Stomach (tissue), 9 donors: ENCODE results near the gene TRPM3. TPM values are rescaled to one million over a fixed set of nuclear protein-coding genes. Genes with fewer than 3 reads are reported as not detected.

Experiments
- DNase-seq, 2 donors: peaks; one replicate each; pipeline versions ENCODE4 v3.0.0 to v3.0.0-alpha.2; 2013 to 2019
- H3K27ac ChIP-seq, 5 donors: fragments of 200-600 bp in 4 of 5; sonication (generic) in 4 of 5; one replicate each; pipeline ENCODE4 v1.5.1; 2013 to 2019; ENCODE audit warnings: mild to moderate bottlenecking in 1 of 5, moderate library complexity in 1 of 5
- H3K27me3 ChIP-seq, 3 donors: fragments of 200-600 bp; sonication (generic); one replicate each; pipeline ENCODE4 v1.5.1; 2017 to 2019; ENCODE audit warnings: mixed run types in 1 of 3
- H3K36me3 ChIP-seq, 4 donors: fragments of 200-600 bp; sonication (generic); 1 replicate in 3 of 4; 2 replicates in 1 of 4; pipeline ENCODE4 v1.5.1; 2016 to 2019
- H3K4me1 ChIP-seq, 4 donors: fragments of 200-600 bp; sonication (generic); one replicate each; pipeline ENCODE4 v1.5.1; 2016 to 2019
- H3K4me3 ChIP-seq, 4 donors: fragments of 200-600 bp; sonication (generic) in 3 of 4; one replicate each; pipeline ENCODE4 v1.5.1; 2016 to 2019; ENCODE audit warnings: mild to moderate bottlenecking in 1 of 4
- H3K9me3 ChIP-seq, 4 donors: fragments of 200-600 bp; sonication (generic); one replicate each; pipeline ENCODE4 v1.5.1; 2016 to 2019
- CTCF ChIP-seq, 7 experiments: fragments of 450-650 bp in 4 of 7; fragments of 200-600 bp in 3 of 7; sonication (generic) in 3 of 7; IDR thresholded peaks; one replicate each; pipeline ENCODE4 v1.5.1; 2016 to 2019; ENCODE audit warnings: antibody characterized with exemption in 7 of 7, control low read depth in 2 of 7, mild to moderate bottlenecking in 1 of 7
- EP300 ChIP-seq: sonication (generic); formaldehyde crosslinking; IDR thresholded peaks from one replicate; pipeline ENCODE4 v1.6.1; 2017; ENCODE audit warnings: antibody characterized with exemption
- POLR2A ChIP-seq, 4 donors: fragments of 450-650 bp; IDR thresholded peaks; one replicate each; pipeline ENCODE4 v1.6.1; 2016; ENCODE audit warnings: antibody characterized with exemption in 4 of 4, control low read depth in 2 of 4, mild to moderate bottlenecking in 1 of 4, moderate library complexity in 1 of 4
- POLR2AphosphoS5 ChIP-seq, 3 donors: sonication (generic); formaldehyde crosslinking; IDR thresholded peaks; one replicate each; pipeline ENCODE4 v1.6.1; 2016; ENCODE audit warnings: antibody characterized with exemption in 3 of 3
- WGBS, 5 donors: extraction: QIAGEN DNeasy Blood & Tissue Kit in 3 of 5; methylation state at CpG; one replicate each; pipeline versions ENCODE4 v1.1.5 to v1.1.7; 2013 to 2018; 5-methylcytosine and 5-hydroxymethylcytosine counted together
- intact Hi-C: fragments of 100-400 bp; cut with DNase I; formaldehyde crosslinking; loops from one replicate; pipeline ENCODE4 v1.15.1; 2023; ENCODE audit warnings: low total_unique reads
- polyA plus RNA-seq, 3 donors: library from polyadenylated mRNA; stranded (reverse); fragments of 200-250 nt; gene quantifications; one replicate each; pipeline ENCODE4 v1.2.3, GENCODE V29; 2013
- total RNA-seq, 5 donors: library from RNA; depleted of rRNA; stranded (reverse); fragments of >200 nt; gene quantifications; one replicate each; pipeline versions ENCODE4 v1.1.0 to v1.2.3, GENCODE V29; 2014 to 2016
- donor health status: healthy with polysubstance abuse.
- donor health status: Bipolar disorder and iron deficiency.
- donor health status: healthy.

Gene TRPM3
- total and polyA plus RNA-seq, 8 donors = 0.03 to 6.2 (median 1.5) TPM

- 71 to 88% (median 82%) methylated on average over 2 of the region's 2 CpGs for WGBS, 5 donors
- Histone ChIP-seq H3K27ac (no peak overlapping the region), H3K27me3 (no peaks in the 10 kb centered on the region), H3K36me3 (no peaks in the 10 kb centered on the region), H3K9me3 (no peaks in the 10 kb centered on the region), H3K4me3 (no peak overlapping the region), H3K4me1 (no peaks in the 10 kb centered on the region)
- no peak for DNase-seq
- intact Hi-C loops = no loop called here
- no peak for TF ChIP-seq EP300
- no peak for TF ChIP-seq POLR2A (IDR thresholded peaks at IDR 0.05)
- TF ChIP-seq CTCF (IDR thresholded peaks at IDR 0.05) = no peak
- no peak for TF ChIP-seq POLR2AphosphoS5 (IDR thresholded peaks at IDR 0.05)
These were observed 607.1 kb downstream of the TRPM3 start for GRCh38 chr9:70514273-70514672.

- no peak overlapping the region for H3K4me3 ChIP-seq
- no peaks in the 10 kb centered on the region for H3K9me3 ChIP-seq
- 79 to 98% (median 89%) methylated on average over 3 of the region's 3 CpGs for WGBS, 5 donors
- TF ChIP-seq CTCF (IDR thresholded peaks at IDR 0.05) = no peak
- no peak for TF ChIP-seq EP300
- TF ChIP-seq POLR2AphosphoS5 (IDR thresholded peaks at IDR 0.05) = no peak
- TF ChIP-seq POLR2A (IDR thresholded peaks at IDR 0.05) = no peak
- intact Hi-C loops = no loop called here
- no peak overlapping the region for H3K27ac ChIP-seq
- no peaks in the 10 kb centered on the region for H3K36me3 ChIP-seq
- no peak for DNase-seq
- H3K27me3 ChIP-seq = no peaks in the 10 kb centered on the region
- no peaks in the 10 kb centered on the region for H3K4me1 ChIP-seq
These were observed 609.6 kb downstream of the TRPM3 start for GRCh38 chr9:70511858-70512257.

GRCh38 chr9:70510157-70510770 lies 611.2 kb downstream of the TRPM3 start:
- Histone ChIP-seq H3K4me3 (no peak overlapping the region), H3K27ac (no peak overlapping the region), H3K4me1 (no peaks in the 10 kb centered on the region), H3K9me3 (no peaks in the 10 kb centered on the region), H3K36me3 (no peaks in the 10 kb centered on the region), H3K27me3 (no peaks in the 10 kb centered on the region)
- peak; percentile 32 to 56 for DNase-seq
- peak in 4 of 7 experiments; percentile 21 to 48 (median 36) for TF ChIP-seq CTCF (IDR thresholded peaks at IDR 0.05)
- TF ChIP-seq EP300 = no peak
- intact Hi-C loops = no loop called here
- WGBS, 5 donors = 63 to 73% (median 69%) methylated on average over 3 of the region's 3 CpGs

GRCh38 chr9:70506159-70506558 lies 615.3 kb downstream of the TRPM3 start:
- no peaks in the 10 kb centered on the region for H3K36me3 ChIP-seq
- H3K4me3 ChIP-seq = no peak overlapping the region
- DNase-seq = no peak
- H3K27me3 ChIP-seq = no peaks in the 10 kb centered on the region
- H3K4me1 ChIP-seq = peaks cover 0 to 4% (median 0%) of the 10 kb centered on the region in 4 donors
- TF ChIP-seq POLR2AphosphoS5 (IDR thresholded peaks at IDR 0.05) (no peak), CTCF (IDR thresholded peaks at IDR 0.05) (no peak), EP300 (no peak), POLR2A (IDR thresholded peaks at IDR 0.05) (no peak)
- H3K9me3 ChIP-seq = no peaks in the 10 kb centered on the region
- intact Hi-C loops = no loop called here
- H3K27ac ChIP-seq = peak overlapping the region in 1 of 5 donors; percentile 5
- 74 to 90% (median 88%) methylated on average over 2 of the region's 2 CpGs for WGBS, 5 donors
